Measurements from ENCODE around the gene HBG1. TPM values are rescaled to one million over a fixed set of nuclear protein-coding genes. Genes with fewer than 3 reads are reported as not detected.

HBG1 gene
- total and polyA plus RNA-seq, 2 of the 8 experiments (the other 6 are each of a cell fraction or from before 2014, with no cell fraction given), result 0.26 TPM; not detected in 1

DNA sequence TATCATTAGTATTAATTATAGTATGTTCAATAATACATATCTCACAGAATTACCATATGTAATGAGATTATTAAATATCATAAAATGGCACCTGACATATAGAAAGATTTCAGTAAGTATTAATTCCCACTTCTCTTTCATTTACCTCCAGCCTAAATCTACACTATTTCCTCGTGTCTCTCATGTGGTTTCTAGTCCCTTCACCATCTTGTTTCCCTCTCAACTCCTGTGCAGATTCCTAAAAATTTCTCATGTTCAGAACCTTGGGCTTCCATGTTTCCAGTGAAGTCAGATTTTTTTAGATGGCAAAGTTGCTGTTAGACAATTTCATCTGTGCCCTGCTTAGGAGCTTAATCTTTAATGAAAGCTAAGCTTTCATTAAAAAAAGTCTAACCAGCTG is 34.2 kb upstream of the HBG1 start (continued):
- TF ChIP-seq GTF2F1 (IDR thresholded peaks at IDR 0.05; ENCODE audit: borderline replicate concordance, low read depth, low read length) (no peak), SIX5 (IDR thresholded peaks at IDR 0.05; ENCODE audit: low read depth, low read length) (no peak), ASH2L (IDR thresholded peaks at IDR 0.05; ENCODE audit: low read length) (no peak), EZH2 (IDR thresholded peaks at IDR 0.05; ENCODE audit: low read depth, low read length, severe bottlenecking) (no peak)

All from H1 (cell line).